ENCODE measurements around the gene PRKD1. TPM values are rescaled to one million over a fixed set of nuclear protein-coding genes. Genes with fewer than 3 reads are reported as not detected.

Gene PRKD1
- total RNA-seq, 1 experiment from 2014 or later = not detected

- no peak overlapping the region for H3K9ac ChIP-seq (ENCODE audit: low read length)
- intact Hi-C loops (cut with micrococcal nuclease) = no loop called here
- H3K9me2 ChIP-seq (ENCODE audit: insufficient read depth) = no peaks in the 10 kb centered on the region
- H4K20me1 ChIP-seq (ENCODE audit: insufficient read depth) = no peaks in the 10 kb centered on the region
- POLR2A ChIA-PET = no interaction called here
- H3K36me3 ChIP-seq (ENCODE audit: control insufficient read depth in 1 of 2, insufficient read depth in 2 of 2, low read length in 2 of 2) = no peaks in the 10 kb centered on the region
- CTCF ChIA-PET = no interaction called here
- H2AFZ ChIP-seq (ENCODE audit: low read depth, low read length, poor library complexity, severe bottlenecking) = no peak overlapping the region
- ATAC-seq (no peak), DNase-seq (ENCODE audit: low read depth, low spot score) (no peak)
- no peak overlapping the region for H3K4me2 ChIP-seq (ENCODE audit: low read length)
- no peak for TF ChIP-seq ATF3 (IDR thresholded peaks at IDR 0.05)
- no peak for TF ChIP-seq ELF1 (IDR thresholded peaks at IDR 0.05; ENCODE audit: borderline replicate concordance, low read depth)
- TF ChIP-seq CBX3 (IDR thresholded peaks at IDR 0.05; ENCODE audit: low read depth) = no peak
- TF ChIP-seq REST (IDR thresholded peaks at IDR 0.05; ENCODE audit: low read depth) = no peak
- TF ChIP-seq SP1 (IDR thresholded peaks at IDR 0.05; ENCODE audit: low read depth) = no peak
- TF ChIP-seq SRF (IDR thresholded peaks at IDR 0.05; ENCODE audit: low read depth) = no peak
- TF ChIP-seq EZH2phosphoT487 (IDR thresholded peaks at IDR 0.05; ENCODE audit: borderline replicate concordance) = no peak
- no peak for TF ChIP-seq JUND (IDR thresholded peaks at IDR 0.05)
- TF ChIP-seq POLR2AphosphoS5 (IDR thresholded peaks at IDR 0.05; ENCODE audit: low read depth, low read length) = no peak
- no peaks in the 10 kb centered on the region for H3K4me1 ChIP-seq (ENCODE audit: control insufficient read depth in 1 of 2, insufficient read depth in 2 of 2, low read length in 2 of 2)
- H3K79me2 ChIP-seq (ENCODE audit: insufficient read depth, low read length) = no peaks in the 10 kb centered on the region
- no peaks in the 10 kb centered on the region for H3K27me3 ChIP-seq (ENCODE audit: insufficient read depth, low read length)
- BruUV-seq (replicated peaks) = no TSS peak
- RAD21 ChIA-PET (ENCODE audit: low non-redundant PET in 1 of 2, low total read pairs in 2 of 2, uncharacterized antibody in 2 of 2, unreplicated experiment in 2 of 2) = no interaction called here
- no peak overlapping the region for H3K4me3 ChIP-seq (replicated peaks in 1 of 2; ENCODE audit: low read depth in 1 of 2, low read length in 2 of 2)
- no peak overlapping the region for H3K27ac ChIP-seq (ENCODE audit: low read depth, low read length)
- peaks cover 8 to 18% of the 10 kb centered on the region in 2 experiments; a peak in 2 of 4 replicates for H3K9me3 ChIP-seq (ENCODE audit: control insufficient read depth in 1 of 2, insufficient read depth in 1 of 2, low read depth in 1 of 2, low read length in 2 of 2)
Measured at GRCh38 chr14:29566194-29566593, 361.5 kb downstream of the PRKD1 start.

Measured in HCT116 (cell line).